ENCODE measurements around the gene RNF112. TPM values are rescaled to one million over a fixed set of nuclear protein-coding genes. Genes with fewer than 3 reads are reported as not detected.
"Not testable (repeated sequence)": the region's sequence is repeated elsewhere in the genome, so short reads cannot be mapped to it uniquely, and the experiment has no call there.

The RNF112 gene
- total RNA-seq, 2 donors from 2014 or later: 2.8 to 8.3 TPM

DNA sequence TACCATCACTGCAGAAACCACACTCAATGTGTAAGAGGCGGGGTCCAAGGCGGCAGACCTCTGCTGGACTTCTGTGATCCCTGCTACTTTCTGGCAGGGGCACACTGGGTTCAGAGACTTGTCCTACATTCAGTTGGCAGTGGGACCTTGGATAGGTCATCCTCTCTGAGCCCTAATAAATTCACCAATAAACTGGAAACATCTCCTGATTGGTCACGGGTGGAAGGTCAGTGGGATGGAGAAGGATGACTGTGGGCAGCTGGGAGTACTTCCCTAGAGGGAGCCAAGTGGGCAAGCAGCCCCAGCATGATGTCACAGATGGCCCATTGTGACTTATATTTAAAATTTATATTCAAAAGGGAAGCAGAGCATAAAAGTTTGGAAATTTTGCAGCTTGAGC, 49.7 kb downstream of the RNF112 start:
- Histone ChIP-seq H3K9me3 (no peaks in the 10 kb centered on the region), H3K27me3 (replicated peaks; ENCODE audit: insufficient read depth) (no peaks in the 10 kb centered on the region), H3K4me3 (no peak overlapping the region), H3K4me1 (ENCODE audit: control insufficient read depth in 1 of 2, low read depth in 2 of 2) (peaks cover 6 to 23% of the 10 kb centered on the region in 2 donors), H3K27ac (no peak overlapping the region), H3K36me3 (no peaks in the 10 kb centered on the region)
- ATAC-seq (ENCODE audit: insufficient number of reproducible peaks, low FRiP score, low read depth) (no peak), DNase-seq (ENCODE audit: low spot score) (no peak)
- no peak for TF ChIP-seq CTCF (IDR thresholded peaks at IDR 0.05)

DNA sequence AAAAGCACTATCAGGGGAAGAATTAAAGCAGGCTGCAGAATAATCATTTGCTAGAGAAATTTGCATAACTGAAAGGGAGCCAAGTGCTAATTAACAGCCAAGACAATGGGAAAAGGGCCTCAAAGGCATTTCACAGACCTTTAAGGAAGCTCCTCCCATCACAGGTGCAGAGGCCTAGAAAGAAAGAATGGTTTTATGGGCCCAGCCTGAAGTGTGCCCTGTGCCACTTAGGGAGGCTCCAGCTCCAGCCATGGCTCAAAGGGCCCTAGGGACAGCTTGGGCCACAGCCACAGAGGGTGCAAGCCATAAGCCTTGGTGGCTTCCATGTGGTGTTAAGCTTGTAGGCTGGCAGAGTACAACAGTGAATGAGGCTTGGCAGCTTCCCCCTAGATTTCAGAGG, 50.1 kb downstream of the RNF112 start:
- Histone ChIP-seq H3K27ac (no peak overlapping the region), H3K36me3 (no peaks in the 10 kb centered on the region), H3K27me3 (replicated peaks; ENCODE audit: insufficient read depth) (no peaks in the 10 kb centered on the region), H3K4me3 (no peak overlapping the region), H3K4me1 (ENCODE audit: control insufficient read depth in 1 of 2, low read depth in 2 of 2) (peaks cover 6 to 23% of the 10 kb centered on the region in 2 donors), H3K9me3 (no peaks in the 10 kb centered on the region)
- DNase-seq (ENCODE audit: low spot score): no peak
- ATAC-seq (ENCODE audit: insufficient number of reproducible peaks, low FRiP score, low read depth): no peak
- TF ChIP-seq CTCF (IDR thresholded peaks at IDR 0.05): no peak

GRCh38 chr17:19461681-19462080, 50.6 kb downstream of the RNF112 start:
- TF ChIP-seq CTCF (IDR thresholded peaks at IDR 0.05): no peak
- no peak for DNase-seq (ENCODE audit: low spot score)
- ATAC-seq (ENCODE audit: insufficient number of reproducible peaks, low FRiP score, low read depth): no peak
- H3K4me3 ChIP-seq: no peak overlapping the region
- H3K27ac ChIP-seq: no peak overlapping the region
- H3K27me3 ChIP-seq (replicated peaks; ENCODE audit: insufficient read depth): no peaks in the 10 kb centered on the region
- H3K9me3 ChIP-seq: no peaks in the 10 kb centered on the region
- H3K4me1 ChIP-seq (ENCODE audit: control insufficient read depth in 1 of 2, low read depth in 2 of 2): peaks cover 6 to 23% of the 10 kb centered on the region in 2 donors
- no peaks in the 10 kb centered on the region for H3K36me3 ChIP-seq

GRCh38 chr17:19462456-19463035, 51.5 kb downstream of the RNF112 start:
- not testable (repeated sequence) for H3K27ac ChIP-seq; H3K9me3 ChIP-seq; DNase-seq (ENCODE audit: low spot score); H3K36me3 ChIP-seq; ATAC-seq (ENCODE audit: insufficient number of reproducible peaks, low FRiP score, low read depth); H3K4me3 ChIP-seq; H3K27me3 ChIP-seq (replicated peaks; ENCODE audit: insufficient read depth)
- H3K4me1 ChIP-seq (ENCODE audit: control insufficient read depth in 1 of 2, low read depth in 2 of 2): peaks cover 6 to 23% of the 10 kb centered on the region in 2 donors

DNA sequence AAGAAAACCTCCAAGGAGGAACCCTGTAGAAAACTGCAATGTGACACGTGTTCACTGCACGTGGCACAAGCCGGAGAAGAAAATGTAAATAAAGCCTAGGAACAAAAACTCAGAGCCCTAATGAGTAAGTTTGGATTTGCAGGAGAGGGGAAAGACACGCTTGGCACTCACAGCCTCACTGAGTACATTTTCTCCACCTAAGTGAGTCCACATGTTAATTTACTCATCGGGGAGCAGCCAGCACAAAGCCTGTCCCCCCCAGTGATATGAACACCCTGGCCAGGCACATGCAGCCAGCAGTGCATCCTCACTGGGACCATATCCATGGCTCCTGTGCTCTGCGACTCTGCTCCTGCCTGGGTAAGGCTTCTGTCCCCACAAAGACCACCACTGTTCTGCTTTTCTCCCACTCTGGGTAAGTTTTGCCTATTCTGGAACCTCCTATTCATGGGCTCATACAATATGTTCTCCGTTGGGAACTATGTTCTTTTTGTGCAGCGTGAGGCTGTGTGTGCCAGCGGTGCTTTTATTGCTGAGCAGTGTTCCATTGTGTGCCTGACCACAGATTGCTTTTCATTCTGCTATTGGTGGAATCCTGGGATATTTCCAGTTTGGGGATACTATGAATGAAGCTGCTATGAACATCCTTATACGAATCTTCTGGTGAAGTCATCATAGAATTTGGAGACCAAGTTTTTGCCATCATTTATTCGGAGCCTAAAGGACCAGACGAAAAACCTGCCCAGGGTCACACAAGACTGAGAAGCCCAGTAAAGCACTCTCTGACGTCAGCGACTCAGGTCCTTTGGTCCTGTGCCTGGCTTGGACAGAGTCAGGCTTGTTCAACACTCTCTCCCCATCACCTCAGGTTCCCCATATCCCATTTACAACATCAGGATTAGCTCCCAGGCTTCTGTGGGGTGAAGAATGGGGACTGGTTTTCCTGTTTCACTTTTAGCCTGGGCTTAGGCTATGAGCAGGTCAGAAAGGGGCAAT, 53.3 kb downstream of the RNF112 start:
- Histone ChIP-seq H3K27ac (peak overlapping the region; percentile 12 to 40), H3K4me1 (ENCODE audit: control insufficient read depth in 1 of 2, low read depth in 2 of 2) (peaks cover 6 to 23% of the 10 kb centered on the region in 2 donors), H3K9me3 (no peaks in the 10 kb centered on the region), H3K27me3 (replicated peaks; ENCODE audit: insufficient read depth) (no peaks in the 10 kb centered on the region), H3K4me3 (no peak overlapping the region), H3K36me3 (no peaks in the 10 kb centered on the region)
- no peak for ATAC-seq (ENCODE audit: insufficient number of reproducible peaks, low FRiP score, low read depth)
- no peak for TF ChIP-seq CTCF (IDR thresholded peaks at IDR 0.05)
- DNase-seq (ENCODE audit: low spot score): no peak

Other genes with a start within 250 kb of the RNF112 start
- 10 to 100 TPM; 28.7 to 47.9 TPM for gene EPN2, start 173.9 kb upstream of the RNF112 start, total RNA-seq
- 10 to 100 TPM in 1 of 2 donors, 1 to 10 TPM in 1; 6.3 to 33.4 TPM for gene B9D1, start 48.5 kb upstream of the RNF112 start, total RNA-seq
- gene MAPK7, start 32.7 kb upstream of the RNF112 start, total RNA-seq: 10 to 100 TPM; 49.2 to 51.2 TPM
- gene MFAP4, start 24.0 kb upstream of the RNF112 start, total RNA-seq: 100 to 1,000 TPM; 425 to 501 TPM
- gene SLC47A1, start 122.6 kb downstream of the RNF112 start, total RNA-seq: 10 to 100 TPM in 1 of 2 donors, 1 to 10 TPM in 1; 4.1 to 17.0 TPM
- 100 to 1,000 TPM in 1 of 2 donors, 10 to 100 TPM in 1; 98.1 to 125 TPM for gene ALDH3A2, start 237.5 kb downstream of the RNF112 start, total RNA-seq